ENCODE data around the gene TOP2A. TPM values are rescaled to one million over a fixed set of nuclear protein-coding genes. Genes with fewer than 3 reads are reported as not detected.
A peak's percentile ranks its signal among the peaks of the same experiment; 100 is the strongest.

Gene TOP2A
- polyA plus RNA-seq (ENCODE audit: insufficient read length) = 259 TPM
- long read RNA-seq, donor 1, partial matches to known transcripts = 43 of 47 reads
- long read RNA-seq, donor 1, other reads (novel, unspliced or antisense) = 0 of 47 reads
- long read RNA-seq, donor 2, partial matches to known transcripts = 78 of 82 reads
- long read RNA-seq, donor 2, other reads (novel, unspliced or antisense) = 0 of 82 reads
- long read RNA-seq, donor 3, partial matches to known transcripts = 106 of 107 reads
- long read RNA-seq, donor 3, other reads (novel, unspliced or antisense) = 0 of 107 reads
- long read RNA-seq, donor 4, partial matches to known transcripts = 7 of 9 reads
- long read RNA-seq, donor 4, other reads (novel, unspliced or antisense) = 0 of 9 reads
- long read RNA-seq, donor 5, full-length matches to known transcripts = 2 of 39 reads
- long read RNA-seq, donor 5, partial matches to known transcripts = 37 of 39 reads
- long read RNA-seq, donor 5, other reads (novel, unspliced or antisense) = 0 of 39 reads
- long read RNA-seq, donor 6, partial matches to known transcripts = 70 of 75 reads
- long read RNA-seq, donor 6, other reads (novel, unspliced or antisense) = 0 of 75 reads
- long read RNA-seq, donor 7, partial matches to known transcripts = 82 of 83 reads
- long read RNA-seq, donor 7, other reads (novel, unspliced or antisense) = 0 of 83 reads
- long read RNA-seq, donor 8 = 0 reads

GRCh38 chr17:40417609-40418427, at the start of gene TOP2A:
TOP2A (minus strand) TSS chr17:40417896; CDS start chr17:40417791, 105 bp downstream.
- DNase-seq = peak; percentile 100

GRCh38 chr17:40467281-40467867, 49.7 kb upstream of the TOP2A start:
- DNase-seq = no peak

GRCh38 chr17:40466298-40466971, 48.7 kb upstream of the TOP2A start:
- DNase-seq = no peak

GRCh38 chr17:40464392-40464855, 46.7 kb upstream of the TOP2A start:
- DNase-seq = no peak

- DNase-seq = no peak
Observed at GRCh38 chr17:40463122-40463550, 45.4 kb upstream of the TOP2A start.

- DNase-seq = no peak
Observed at GRCh38 chr17:40462343-40463121, 44.8 kb upstream of the TOP2A start.

GRCh38 chr17:40461732-40462342, 44.1 kb upstream of the TOP2A start:
- DNase-seq = no peak

GRCh38 chr17:40460968-40461731, 43.5 kb upstream of the TOP2A start:
- DNase-seq = peak; percentile 60

GRCh38 chr17:40460604-40460967, 42.9 kb upstream of the TOP2A start:
- peak; percentile 66 for DNase-seq

- DNase-seq = no peak
Observed at GRCh38 chr17:40459636-40460603, 42.2 kb upstream of the TOP2A start.

- DNase-seq = no peak
Observed at GRCh38 chr17:40458851-40459482, 41.3 kb upstream of the TOP2A start.

- DNase-seq = no peak
Observed at GRCh38 chr17:40457964-40458791, 40.5 kb upstream of the TOP2A start.

- no peak for DNase-seq
Observed at GRCh38 chr17:40457369-40457768, 39.7 kb upstream of the TOP2A start.

GRCh38 chr17:40456396-40456951, 38.8 kb upstream of the TOP2A start:
- DNase-seq = no peak

GRCh38 chr17:40454613-40454995, 36.9 kb upstream of the TOP2A start:
- DNase-seq = no peak

- DNase-seq = no peak
Observed at GRCh38 chr17:40453881-40454612, 36.4 kb upstream of the TOP2A start.

Measured in left kidney (tissue), 8 donors.